SHP77 (cell line): ENCODE data around the gene STARD8.
A peak's percentile ranks its signal among the peaks of the same experiment; 100 is the strongest.

Source experiments
- DNase-seq, 2 experiments: peaks; one replicate each; lab custom pipeline; 2025; lab: John Stamatoyannopoulos, UW

The STARD8 gene

GRCh38 chrX:68691921-68692320, 44.5 kb downstream of the STARD8 start:
- DNase-seq = no peak

GRCh38 chrX:68692651-68693050, 45.2 kb downstream of the STARD8 start:
- DNase-seq = no peak

- no peak for DNase-seq
Observed at GRCh38 chrX:68693481-68694434, 46.3 kb downstream of the STARD8 start.

GRCh38 chrX:68694435-68695205, 47.2 kb downstream of the STARD8 start:
- no peak for DNase-seq

GRCh38 chrX:68695206-68695845, 47.9 kb downstream of the STARD8 start:
- DNase-seq = no peak

- no peak for DNase-seq
Observed at GRCh38 chrX:68696267-68696990, 49.0 kb downstream of the STARD8 start.

GRCh38 chrX:68697036-68697435, 49.6 kb downstream of the STARD8 start:
- no peak for DNase-seq

- no peak for DNase-seq
Observed at GRCh38 chrX:68697465-68698125, 50.1 kb downstream of the STARD8 start.

- no peak for DNase-seq
Observed at GRCh38 chrX:68698942-68699341, 51.5 kb downstream of the STARD8 start.

GRCh38 chrX:68699960-68700746, 52.7 kb downstream of the STARD8 start:
- DNase-seq = no peak

- DNase-seq = no peak
Observed at GRCh38 chrX:68703369-68703768, 55.9 kb downstream of the STARD8 start.

- no peak for DNase-seq
Observed at GRCh38 chrX:68703846-68704245, 56.4 kb downstream of the STARD8 start.

- no peak for DNase-seq
Observed at GRCh38 chrX:68705986-68706385, 58.5 kb downstream of the STARD8 start.

- no peak for DNase-seq
Observed at GRCh38 chrX:68708503-68709290, 61.2 kb downstream of the STARD8 start.

GRCh38 chrX:68710870-68711576, 63.6 kb downstream of the STARD8 start:
- DNase-seq = peak in 1 of 2 experiments; percentile 1

- no peak for DNase-seq
Observed at GRCh38 chrX:68711845-68712244, 64.4 kb downstream of the STARD8 start.

- no peak for DNase-seq
Observed at GRCh38 chrX:68714856-68715255, 67.4 kb downstream of the STARD8 start.

- DNase-seq = no peak
Observed at GRCh38 chrX:68717196-68717595, 69.7 kb downstream of the STARD8 start.
